ENCODE data around the gene SP3. TPM values are rescaled to one million over a fixed set of nuclear protein-coding genes. Genes with fewer than 3 reads are reported as not detected.

SP3 gene
- total RNA-seq, 4 donors from 2014 or later: 78.7 to 102 (median 92.2) TPM

GRCh38 chr2:174008720-174009119 lies 43.5 kb upstream of the SP3 start:
- Histone ChIP-seq H3K9me3 (no peaks in the 10 kb centered on the region), H3K27ac (replicated peaks in 1 of 4) (no peak overlapping the region), H3K4me3 (no peak overlapping the region), H3K4me1 (peaks cover 18 to 36% (median 34%) of the 10 kb centered on the region in 4 donors), H3K27me3 (no peaks in the 10 kb centered on the region), H3K36me3 (no peaks in the 10 kb centered on the region)
- DNase-seq (ENCODE audit: extremely low spot score): no peak
- intact Hi-C loops (cut with DNase I): no loop called here
- TF ChIP-seq EP300 (IDR thresholded peaks at IDR 0.05): no peak
- no peak for TF ChIP-seq CTCF (IDR thresholded peaks at IDR 0.05)
- WGBS: 95% methylated on average over 4 of the region's 4 CpGs

GRCh38 chr2:174007010-174007409 lies 41.8 kb upstream of the SP3 start:
- DNase-seq (ENCODE audit: extremely low spot score): no peak
- H3K9me3 ChIP-seq: no peaks in the 10 kb centered on the region
- intact Hi-C loops (cut with DNase I): no loop called here
- no peaks in the 10 kb centered on the region for H3K27me3 ChIP-seq
- peaks cover 7 to 19% (median 19%) of the 10 kb centered on the region in 4 donors for H3K4me1 ChIP-seq
- H3K4me3 ChIP-seq: no peak overlapping the region
- no peak overlapping the region for H3K27ac ChIP-seq (replicated peaks in 1 of 4)
- TF ChIP-seq CTCF (IDR thresholded peaks at IDR 0.05) (no peak), POLR2A (IDR thresholded peaks at IDR 0.05; ENCODE audit: low read depth) (no peak), POLR2AphosphoS5 (IDR thresholded peaks at IDR 0.05) (no peak)
- no peaks in the 10 kb centered on the region for H3K36me3 ChIP-seq
- 84% methylated on average over 5 of the region's 5 CpGs for WGBS

GRCh38 chr2:174005801-174006419 lies 40.7 kb upstream of the SP3 start:
- Histone ChIP-seq H3K36me3 (no peaks in the 10 kb centered on the region), H3K9me3 (no peaks in the 10 kb centered on the region), H3K4me3 (no peak overlapping the region), H3K27ac (replicated peaks in 1 of 4) (peak overlapping the region in 3 of 4 donors; percentile 13 to 35 (median 27)), H3K27me3 (no peaks in the 10 kb centered on the region), H3K4me1 (peaks cover 7 to 15% (median 14%) of the 10 kb centered on the region in 4 donors)
- TF ChIP-seq EP300 (IDR thresholded peaks at IDR 0.05) (no peak), POLR2A (IDR thresholded peaks at IDR 0.05; ENCODE audit: low read depth) (no peak), CTCF (IDR thresholded peaks at IDR 0.05) (no peak)
- DNase-seq (ENCODE audit: extremely low spot score): no peak
- 90% methylated on average over 11 of the region's 11 CpGs for WGBS
- intact Hi-C loops (cut with DNase I): no loop called here

GRCh38 chr2:174004905-174005605 lies 39.9 kb upstream of the SP3 start:
- H3K4me3 ChIP-seq: no peak overlapping the region
- 38% methylated on average over 4 of the region's 4 CpGs for WGBS
- H3K36me3 ChIP-seq: no peaks in the 10 kb centered on the region
- no peaks in the 10 kb centered on the region for H3K27me3 ChIP-seq
- DNase-seq (ENCODE audit: extremely low spot score): no peak
- TF ChIP-seq POLR2AphosphoS5 (IDR thresholded peaks at IDR 0.05): peak in 1 of 2 donors; percentile 27
- TF ChIP-seq EP300 (IDR thresholded peaks at IDR 0.05): no peak
- no peak for TF ChIP-seq POLR2A (IDR thresholded peaks at IDR 0.05; ENCODE audit: low read depth)
- no peak for TF ChIP-seq CTCF (IDR thresholded peaks at IDR 0.05)
- peaks cover 7 to 15% (median 14%) of the 10 kb centered on the region in 4 donors for H3K4me1 ChIP-seq
- H3K9me3 ChIP-seq: no peaks in the 10 kb centered on the region
- H3K27ac ChIP-seq (replicated peaks in 1 of 4): peak overlapping the region in 3 of 4 donors; percentile 13 to 35 (median 27)
- intact Hi-C loops (cut with DNase I): no loop called here

All from esophagus muscularis mucosa (tissue), 4 donors.